ENCODE measurements around the gene WDFY3.

- TF ChIP-seq TCF12 (IDR thresholded peaks at IDR 0.05; ENCODE audit: low read depth) (no peak), MAX (IDR thresholded peaks at IDR 0.05) (no peak), YY1 (IDR thresholded peaks at IDR 0.05; ENCODE audit: low read depth) (no peak), USF1 (IDR thresholded peaks at IDR 0.05) (no peak), ZBTB7A (IDR thresholded peaks at IDR 0.05; ENCODE audit: low read depth) (no peak), RAD21 (IDR thresholded peaks at IDR 0.05; ENCODE audit: low read depth) (no peak), EP300 (IDR thresholded peaks at IDR 0.05; ENCODE audit: borderline replicate concordance) (no peak)
Observed at GRCh38 chr4:84897516-84897915, 69.0 kb downstream of the WDFY3 start.
